SK-N-SH (cell line): ENCODE results near the gene CNTN4. TPM values are rescaled to one million over a fixed set of nuclear protein-coding genes. Genes with fewer than 3 reads are reported as not detected.

Source experiments
- CTCF ChIA-PET: fragments of 300-600, 350-600 bp; formaldehyde crosslinking; extraction: SDS; loops from one replicate; lab custom pipeline; 2021; lab: Yijun Ruan, JAX
- POLR2A ChIA-PET: fragments of 350-600 bp; sonication (Branson Sonifier 250); formaldehyde crosslinking; extraction: SDS; loops from one replicate; lab custom pipeline; 2020; ENCODE audit warnings: antibody characterized with exemption, inconsistent platforms; lab: Yijun Ruan, JAX
- DNase-seq: peaks from one replicate; pipeline ENCODE4 v3.0.0; 2012
- H2AFZ ChIP-seq: fragments of 200-600 bp; sonication (generic); 2 replicates; pipeline ENCODE4 v1.8.1; 2016; ENCODE audit warnings: antibody characterized with exemption, mild to moderate bottlenecking, low read depth
- H3F3A ChIP-seq: fragments of 200-600 bp; sonication (generic); replicated peaks from 2 replicates; pipeline ENCODE3; 2016; ENCODE audit warnings: antibody characterized with exemption, mild to moderate bottlenecking; ENCODE audit not compliant: insufficient read depth
- H3K27ac ChIP-seq, 2 experiments: fragments of 200-500 bp in 1 of 2; fragments of 200-600 bp in 1 of 2; sonication (Bioruptor generic) in 1 of 2; sonication (generic), shearing (Covaris generic) in 1 of 2; 2 replicates each; pipeline versions ENCODE4 v1.5.1 to v1.6.1; 2014 to 2016; ENCODE audit warnings: low read depth in 2 of 2, inconsistent platforms in 1 of 2, low read length in 1 of 2, mild to moderate bottlenecking in 1 of 2, mixed read lengths in 1 of 2
- H3K27me3 ChIP-seq: fragments of 200-600 bp; sonication (generic), shearing (Covaris generic); 2 replicates; pipeline ENCODE4 v1.6.1; 2016; ENCODE audit warnings: mixed run types; ENCODE audit not compliant: insufficient read depth
- H3K36me3 ChIP-seq, 2 experiments: fragments of 200-500 bp in 1 of 2; fragments of 200-600 bp in 1 of 2; sonication (Bioruptor generic) in 1 of 2; sonication (generic) in 1 of 2; replicated peaks in 1 of 2; 2 replicates each; pipeline versions ENCODE3 to v1.5.1; 2014 to 2016; ENCODE audit warnings: low read length in 1 of 2, mild to moderate bottlenecking in 1 of 2; ENCODE audit not compliant: insufficient read depth in 2 of 2, control insufficient read depth in 1 of 2
- H3K4me1 ChIP-seq, 2 experiments: fragments of 200-500 bp in 1 of 2; fragments of 200-600 bp in 1 of 2; sonication (Bioruptor generic) in 1 of 2; sonication (generic), shearing (Covaris generic) in 1 of 2; 2 replicates each; pipeline versions ENCODE4 v1.5.1 to v1.6.1; 2014 to 2016; ENCODE audit warnings: low read depth in 1 of 2, low read length in 1 of 2, mixed run types in 1 of 2; ENCODE audit not compliant: insufficient read depth in 2 of 2, control insufficient read depth in 1 of 2
- H3K4me2 ChIP-seq: fragments of 200-600 bp; sonication (generic), shearing (Covaris generic); 2 replicates; pipeline ENCODE4 v1.6.1; 2017; ENCODE audit warnings: mixed run types
- H3K4me3 ChIP-seq, 2 experiments: fragments of 200-500 bp in 1 of 2; fragments of 200-600 bp in 1 of 2; sonication (Bioruptor generic) in 1 of 2; sonication (generic), shearing (Covaris generic) in 1 of 2; 2 replicates each; pipeline versions ENCODE4 v1.5.1 to v1.8.1; 2014 to 2016; ENCODE audit warnings: low read depth in 2 of 2, inconsistent platforms in 1 of 2, low read length in 1 of 2, mild to moderate bottlenecking in 1 of 2, mixed read lengths in 1 of 2, moderate library complexity in 1 of 2
- H3K79me2 ChIP-seq: fragments of 200-600 bp; sonication (generic); 2 replicates; pipeline ENCODE4 v1.8.1; 2017; ENCODE audit warnings: mild to moderate bottlenecking; ENCODE audit not compliant: insufficient read depth
- H3K9ac ChIP-seq: fragments of 200-600 bp; sonication (generic); 2 replicates; pipeline ENCODE4 v1.6.1; 2017; ENCODE audit warnings: mixed run types
- H3K9me2 ChIP-seq: fragments of 200-600 bp; sonication (generic); 2 replicates; pipeline ENCODE4 v1.6.1; 2017; ENCODE audit warnings: mixed run types
- H3K9me3 ChIP-seq: fragments of 200-600 bp; sonication (generic); 2 replicates; pipeline ENCODE4 v1.6.1; 2017; ENCODE audit warnings: mixed run types, mild to moderate bottlenecking, moderate library complexity
- H4K20me1 ChIP-seq: fragments of 200-600 bp; sonication (generic); 2 replicates; pipeline ENCODE4 v1.6.1; 2017; ENCODE audit warnings: mild to moderate bottlenecking, mixed run types; ENCODE audit not compliant: insufficient read depth
- CHD2 ChIP-seq: fragments of 150-350 bp; IDR thresholded peaks from 2 replicates; pipeline ENCODE4 v1.6.1; 2018; ENCODE audit warnings: low read length; ENCODE audit not compliant: partially characterized antibody
- CTCF ChIP-seq: fragments of 200-600 bp; sonication (generic); IDR thresholded peaks from 2 replicates; pipeline ENCODE4 v1.6.1; 2017; ENCODE audit warnings: antibody characterized with exemption, mild to moderate bottlenecking, moderate library complexity
- ELF1 ChIP-seq: IDR thresholded peaks from 2 replicates; pipeline ENCODE4 v1.4.0; 2012
- EP300 ChIP-seq, 2 experiments: IDR thresholded peaks; 2 replicates each; pipeline versions ENCODE4 v1.4.0 to v1.6.1; 2012; ENCODE audit warnings: borderline replicate concordance in 1 of 2, low read depth in 1 of 2, low read length in 1 of 2
- EZH2phosphoT487 ChIP-seq: fragments of 200-600 bp; sonication (generic); IDR thresholded peaks from 2 replicates; pipeline ENCODE4 v1.6.1; 2017; ENCODE audit warnings: low read depth, mixed run types, mild to moderate bottlenecking, antibody characterized with exemption, moderate library complexity, borderline replicate concordance
- GATA2 ChIP-seq: sonication (generic); formaldehyde crosslinking; IDR thresholded peaks from 2 replicates; pipeline ENCODE4 v1.5.0; 2020; ENCODE audit warnings: mild to moderate bottlenecking, missing genetic modification reagents
- NFIC ChIP-seq: IDR thresholded peaks from 2 replicates; pipeline ENCODE4 v1.4.0; 2012; ENCODE audit warnings: borderline replicate concordance
- PBX3 ChIP-seq: IDR thresholded peaks from 2 replicates; pipeline ENCODE4; 2012
- POLR2AphosphoS5 ChIP-seq: IDR thresholded peaks from 2 replicates; pipeline ENCODE4 v1.6.1; 2012; ENCODE audit warnings: low read depth, low read length
- RCOR1 ChIP-seq: fragments of 150-350 bp; IDR thresholded peaks from 2 replicates; pipeline ENCODE4 v1.6.1; 2017; ENCODE audit warnings: antibody characterized with exemption, low read length
- TCF12 ChIP-seq: IDR thresholded peaks from 2 replicates; pipeline ENCODE4 v1.4.0; 2012
- YY1 ChIP-seq: IDR thresholded peaks from 2 replicates; pipeline ENCODE4 v1.4.0; 2012; ENCODE audit warnings: low read depth, mild to moderate bottlenecking
- WGBS: methylation state at CpG from one replicate; pipeline ENCODE4 v1.1.6; 2017; ENCODE audit warnings: low lambda C conversion rate; 5-methylcytosine and 5-hydroxymethylcytosine counted together
- polyA plus RNA-seq, 3 experiments: library from polyadenylated mRNA; depleted of rRNA; stranded (reverse); fragments of >200 nt; gene quantifications; 2 replicates each; pipeline ENCODE4 v1.2.3, GENCODE V29; 2012

Gene CNTN4
- polyA plus RNA-seq, 1 of the 3 experiments (the other 2 are of a cell fraction), result 0.12 TPM

GRCh38 chr3:2967871-2968270 is 869.2 kb downstream of the CNTN4 start:
- Histone ChIP-seq H2AFZ (no peak overlapping the region), H3K9me3 (no peaks in the 10 kb centered on the region), H3K9me2 (no peaks in the 10 kb centered on the region), H3F3A (no peaks in the 10 kb centered on the region), H3K4me2 (no peak overlapping the region), H3K4me3 (no peak overlapping the region), H3K9ac (no peak overlapping the region), H3K27ac (no peak overlapping the region; a peak in 1 of 4 replicates), H3K4me1 (no peaks in the 10 kb centered on the region; a peak in 2 of 4 replicates), H4K20me1 (no peaks in the 10 kb centered on the region), H3K36me3 (no peaks in the 10 kb centered on the region), H3K79me2 (no peaks in the 10 kb centered on the region), H3K27me3 (no peaks in the 10 kb centered on the region)
- ChIA-PET POLR2A (no interaction called here), CTCF (interaction anchor here (0.9 to 1.2 kb wide), 2 partner anchors 17 to 46 kb away, joined by 4 read pairs; no protein-coding TSS in a partner anchor)
- 8% methylated on average over 2 of the region's 2 CpGs for WGBS
- peak; percentile 30 for DNase-seq
- no peak for TF ChIP-seq CTCF
- TF ChIP-seq EP300 (IDR thresholded peaks at IDR 0.05; ENCODE audit: borderline replicate concordance in 1 of 2, low read depth in 1 of 2, low read length in 1 of 2), result peak in 1 of 2 experiments; percentile 57; a peak in 1 of 4 replicates
- TF ChIP-seq TCF12, result no peak
- no peak for TF ChIP-seq POLR2AphosphoS5
- peak; percentile 80 for TF ChIP-seq GATA2
- peak; percentile 74 for TF ChIP-seq RCOR1
- no peak for TF ChIP-seq NFIC

- H3K79me2 ChIP-seq, result no peaks in the 10 kb centered on the region
- H3K4me1 ChIP-seq, result no peaks in the 10 kb centered on the region; a peak in 2 of 4 replicates
- H3K9ac ChIP-seq, result no peak overlapping the region
- H3K9me3 ChIP-seq, result no peaks in the 10 kb centered on the region
- no peak for TF ChIP-seq GATA2
- H3K27me3 ChIP-seq, result no peaks in the 10 kb centered on the region
- H3K4me3 ChIP-seq, result no peak overlapping the region
- H2AFZ ChIP-seq, result no peak overlapping the region
- H4K20me1 ChIP-seq, result no peaks in the 10 kb centered on the region
- no peak overlapping the region for H3K4me2 ChIP-seq
- no peaks in the 10 kb centered on the region for H3F3A ChIP-seq
- no peak for DNase-seq
- CTCF ChIA-PET, result no interaction called here
- no peaks in the 10 kb centered on the region for H3K9me2 ChIP-seq
- H3K36me3 ChIP-seq, result no peaks in the 10 kb centered on the region
- POLR2A ChIA-PET, result no interaction called here
- H3K27ac ChIP-seq, result no peak overlapping the region
Observed at GRCh38 chr3:2968475-2968874, 869.8 kb downstream of the CNTN4 start.

GRCh38 chr3:2976212-2976611 is 877.5 kb downstream of the CNTN4 start:
- no peaks in the 10 kb centered on the region for H3F3A ChIP-seq
- no peaks in the 10 kb centered on the region for H3K9me2 ChIP-seq
- no peak overlapping the region for H3K9ac ChIP-seq
- no peaks in the 10 kb centered on the region for H3K9me3 ChIP-seq
- TF ChIP-seq YY1 (no peak), CHD2 (no peak), PBX3 (no peak), EZH2phosphoT487 (no peak), ELF1 (no peak)
- H3K27me3 ChIP-seq, result no peaks in the 10 kb centered on the region
- H3K79me2 ChIP-seq, result no peaks in the 10 kb centered on the region
- no peak overlapping the region for H3K4me3 ChIP-seq
- H3K36me3 ChIP-seq, result no peaks in the 10 kb centered on the region
- ChIA-PET POLR2A (no interaction called here), CTCF (interaction anchor here (0.6 to 0.7 kb wide), 2 partner anchors 35 to 1460 kb away, joined by 3 read pairs; no protein-coding TSS in a partner anchor)
- H2AFZ ChIP-seq, result no peak overlapping the region
- WGBS, result 31% methylated on average over 3 of the region's 3 CpGs
- no peak for DNase-seq
- H3K4me1 ChIP-seq, result peaks cover 0 to 9% of the 10 kb centered on the region in 2 experiments; a peak in 2 of 4 replicates
- no peaks in the 10 kb centered on the region for H4K20me1 ChIP-seq
- H3K4me2 ChIP-seq, result no peak overlapping the region
- no peak overlapping the region for H3K27ac ChIP-seq
